Amygdala (tissue), 56 donors: ENCODE data around the gene SLC9A8.
A peak's percentile ranks its signal among the peaks of the same experiment; 100 is the strongest.
"Not testable (repeated sequence)": the region's sequence is repeated elsewhere in the genome, so short reads cannot be mapped to it uniquely, and the experiment has no call there.

ENCODE experiments used
- DNase-seq, 56 donors: peaks; one replicate each; lab custom pipeline; 2025; lab: John Stamatoyannopoulos, UW

Gene SLC9A8

GRCh38 chr20:49812507-49813304 lies at the start of gene SLC9A8:
TSS of gene SLC9A8 (plus strand) at chr20:49812828. CDS start at chr20:49812923, 95 bp downstream.
- DNase-seq: peak; percentile 52 to 95 (median 84)

- no peak for DNase-seq
Observed at GRCh38 chr20:49762940-49763766, 49.5 kb upstream of the SLC9A8 start.

- DNase-seq: no peak
Observed at GRCh38 chr20:49765413-49765736, 47.3 kb upstream of the SLC9A8 start.

GRCh38 chr20:49765846-49766541 lies 46.6 kb upstream of the SLC9A8 start:
- DNase-seq: no peak

GRCh38 chr20:49766979-49767521 lies 45.6 kb upstream of the SLC9A8 start:
- no peak for DNase-seq

- peak in 2 of 56 donors; percentile 2 to 9 for DNase-seq
Observed at GRCh38 chr20:49768204-49769047, 44.2 kb upstream of the SLC9A8 start.

- DNase-seq: no peak
Observed at GRCh38 chr20:49769048-49769581, 43.5 kb upstream of the SLC9A8 start.

GRCh38 chr20:49770634-49771033 lies 42.0 kb upstream of the SLC9A8 start:
- no peak for DNase-seq

- DNase-seq: not testable (repeated sequence)
Observed at GRCh38 chr20:49774213-49774612, 38.4 kb upstream of the SLC9A8 start.

GRCh38 chr20:49775229-49775693 lies 37.4 kb upstream of the SLC9A8 start:
- DNase-seq: peak in 5 of 56 donors; percentile 2 to 44 (median 18)

GRCh38 chr20:49779972-49780371 lies 32.7 kb upstream of the SLC9A8 start:
- DNase-seq: no peak

- no peak for DNase-seq
Observed at GRCh38 chr20:49781676-49782075, 31.0 kb upstream of the SLC9A8 start.

- not testable (repeated sequence) for DNase-seq
Observed at GRCh38 chr20:49782439-49782838, 30.2 kb upstream of the SLC9A8 start.

- not testable (repeated sequence) for DNase-seq
Observed at GRCh38 chr20:49783021-49783995, 29.3 kb upstream of the SLC9A8 start.

- DNase-seq: no peak
Observed at GRCh38 chr20:49784291-49784690, 28.3 kb upstream of the SLC9A8 start.

GRCh38 chr20:49785149-49785851 lies 27.3 kb upstream of the SLC9A8 start:
- DNase-seq: no peak

GRCh38 chr20:49785852-49786175 lies 26.8 kb upstream of the SLC9A8 start:
- DNase-seq: no peak

GRCh38 chr20:49786196-49786595 lies 26.4 kb upstream of the SLC9A8 start:
- DNase-seq: no peak
